ENCODE measurements around the gene RND3.

GRCh38 chr2:150508497-150509137 lies 21.1 kb upstream of the RND3 start:
- TF ChIP-seq CTCF (IDR thresholded peaks at IDR 0.05 in 4 of 5, conservative IDR thresholded peaks at IDR 0.05 in 1 of 5) (no peak), POLR2A (IDR thresholded peaks at IDR 0.05) (no peak)

All from gastrocnemius medialis (tissue), 4 donors.